HT-29 (cell line): ENCODE results near the gene MS4A3. TPM values are rescaled to one million over a fixed set of nuclear protein-coding genes. Genes with fewer than 3 reads are reported as not detected.
"Not testable (repeated sequence)": the region's sequence is repeated elsewhere in the genome, so short reads cannot be mapped to it uniquely, and the experiment has no call there.

Experiments used
- DNase-seq: peaks from one replicate; pipeline ENCODE4 v3.0.0-alpha.2; 2015; ENCODE audit warnings: low spot score
- total RNA-seq: library from RNA; depleted of rRNA; stranded (reverse); fragments of >200 nt; shearing (Covaris generic); gene quantifications from 2 replicates; pipeline ENCODE4 v1.2.3, GENCODE V29; 2014; rRNA removed

The MS4A3 gene
- total RNA-seq, 1 experiment from 2014 or later = not detected

- DNase-seq = no peak
Measured at GRCh38 chr11:60088364-60088763, 31.9 kb downstream of the MS4A3 start, which contains the start of gene MS4A2. Gene MS4A2 (plus strand): TSS chr11:60088664. CDS start chr11:60088766, 102 bp downstream.

- DNase-seq = no peak
Measured at GRCh38 chr11:60095477-60096120, 39.1 kb downstream of the MS4A3 start.

GRCh38 chr11:60097189-60097588, 40.7 kb downstream of the MS4A3 start:
- DNase-seq = no peak

GRCh38 chr11:60098508-60098907, 42.0 kb downstream of the MS4A3 start:
- DNase-seq = peak; percentile 67

GRCh38 chr11:60100516-60100915, 44.1 kb downstream of the MS4A3 start:
- DNase-seq = no peak

- DNase-seq = not testable (repeated sequence)
Measured at GRCh38 chr11:60101368-60101767, 44.9 kb downstream of the MS4A3 start.

- DNase-seq = not testable (repeated sequence)
Measured at GRCh38 chr11:60104471-60105115, 48.1 kb downstream of the MS4A3 start.

- not testable (repeated sequence) for DNase-seq
Measured at GRCh38 chr11:60108631-60109030, 52.2 kb downstream of the MS4A3 start.

- no peak for DNase-seq
Measured at GRCh38 chr11:60111793-60112192, 55.3 kb downstream of the MS4A3 start.

GRCh38 chr11:60116996-60117790, 60.7 kb downstream of the MS4A3 start:
- DNase-seq = no peak

GRCh38 chr11:60118338-60118737, 61.9 kb downstream of the MS4A3 start:
- peak; percentile 33 for DNase-seq

- DNase-seq = no peak
Measured at GRCh38 chr11:60119710-60120109, 63.2 kb downstream of the MS4A3 start.

Other genes starting within 250 kb of the MS4A3 start
- 94.0 and 100 TPM in 2 replicates for gene MRPL16, start 245.9 kb upstream of the MS4A3 start, total RNA-seq
- not detected in 2 replicates for gene CBLIF, start 211.2 kb upstream of the MS4A3 start, total RNA-seq
- 1.4 and 4.2 TPM in 2 replicates for gene TCN1, start 190.2 kb upstream of the MS4A3 start, total RNA-seq
- gene OOSP3, start 177.9 kb upstream of the MS4A3 start, total RNA-seq = not detected in 2 replicates
- gene OOSP1, start 118.2 kb upstream of the MS4A3 start, total RNA-seq = not detected in 2 replicates
- gene OOSP4A, start 92.6 kb upstream of the MS4A3 start, total RNA-seq = not detected in 2 replicates
- not detected in 2 replicates for gene OOSP4B, start 39.5 kb upstream of the MS4A3 start, total RNA-seq
- gene OOSP2, start 16.3 kb upstream of the MS4A3 start, total RNA-seq = not detected in 2 replicates
- not detected in 2 replicates for gene MS4A2, start 32.0 kb downstream of the MS4A3 start, total RNA-seq
- not detected in 2 replicates for gene MS4A6A, start 126.4 kb downstream of the MS4A3 start, total RNA-seq
- 0.43 TPM in 1 of 2 replicates, not detected in the other for gene MS4A4E, start 186.5 kb downstream of the MS4A3 start, total RNA-seq
- not detected in 2 replicates for gene MS4A4A, start 224.0 kb downstream of the MS4A3 start, total RNA-seq